Activated CD4-positive, alpha-beta T cell treated with anti-CD3 and anti-CD28 coated beads for 24 hours (primary cell): ENCODE measurements around the gene LCE2B.

Experiments used
- DNase-seq, 2 donors: peaks; one replicate each; pipeline ENCODE4 v3.0.0-alpha.2; 2020; ENCODE audit warnings: low read depth in 2 of 2

The LCE2B gene

GRCh38 chr1:152735648-152736047 is 49.7 kb downstream of the LCE2B start:
- no peak for DNase-seq
